ENCODE data around the gene GP9.

The GP9 gene

GRCh38 chr3:129060276-129061022 lies at the start of gene GP9:
Gene GP9 (plus strand): TSS chr3:129060779. CDS start chr3:129061740, 961 bp downstream.
- FAIRE-seq: no peak

- no peak for FAIRE-seq
Observed at GRCh38 chr3:129013491-129013891, 47.1 kb upstream of the GP9 start.

DNA sequence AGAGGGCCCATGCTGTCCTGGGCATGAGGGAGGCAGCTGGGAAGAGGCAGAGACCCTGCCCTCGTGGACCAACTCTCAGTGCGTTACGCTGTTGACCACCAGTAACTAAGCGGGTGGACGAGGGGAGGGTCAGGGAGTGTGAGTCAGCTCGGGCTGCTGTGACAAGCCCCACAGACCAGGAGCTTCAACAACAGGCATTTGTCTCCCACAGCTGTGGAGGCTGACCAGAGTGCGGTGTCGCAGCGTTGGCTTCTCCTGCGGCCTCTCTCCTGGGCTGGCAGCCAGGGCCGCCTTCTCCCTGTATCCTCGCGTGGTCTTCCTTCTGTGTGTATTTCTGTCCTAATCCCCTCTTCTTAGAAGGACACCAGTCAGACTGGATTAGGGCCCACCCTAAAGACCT lies 46.4 kb upstream of the GP9 start:
- no peak for FAIRE-seq

- FAIRE-seq: no peak
Observed at GRCh38 chr3:129014793-129015345, 45.7 kb upstream of the GP9 start.

DNA sequence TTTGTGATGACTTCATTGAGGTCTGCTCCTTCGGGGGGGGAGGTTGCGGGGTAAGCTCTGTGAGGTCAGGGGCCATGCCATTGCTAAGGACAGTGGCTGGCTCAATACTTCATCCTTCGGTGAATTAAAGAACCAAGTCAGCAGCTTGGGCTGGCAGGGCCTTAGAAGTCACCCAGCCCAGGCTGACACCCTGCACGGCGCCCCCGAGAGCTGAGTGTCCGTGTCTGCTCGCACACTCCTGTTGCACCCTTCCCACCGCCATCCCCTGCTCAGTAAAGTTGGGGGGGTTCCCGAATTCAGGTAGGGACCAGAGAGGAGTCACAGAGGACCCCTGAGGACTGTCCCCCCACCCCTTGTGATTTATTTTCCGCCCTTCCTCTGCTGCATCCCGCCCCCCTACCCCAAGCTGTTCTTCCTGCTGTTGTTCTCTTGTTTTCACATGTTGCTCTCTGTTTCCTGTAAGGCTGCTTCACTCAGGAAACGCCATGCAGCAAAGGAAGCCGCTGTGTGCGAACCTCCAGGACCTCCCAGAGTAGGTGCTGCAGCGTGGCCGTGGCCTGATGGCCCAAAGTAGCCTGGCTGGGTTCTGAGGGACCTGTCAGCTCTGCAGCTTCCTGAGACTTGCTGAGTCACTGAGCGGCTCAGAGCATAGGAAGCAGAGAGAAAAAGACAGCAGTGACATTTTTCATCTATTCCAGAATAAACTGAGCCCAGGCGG lies 45.0 kb upstream of the GP9 start:
- FAIRE-seq: no peak

- no peak for FAIRE-seq
Observed at GRCh38 chr3:129016356-129016719, 44.2 kb upstream of the GP9 start.

GRCh38 chr3:129016720-129017483 lies 43.7 kb upstream of the GP9 start:
- no peak for FAIRE-seq

- FAIRE-seq: no peak
Observed at GRCh38 chr3:129017484-129017899, 43.1 kb upstream of the GP9 start.

DNA sequence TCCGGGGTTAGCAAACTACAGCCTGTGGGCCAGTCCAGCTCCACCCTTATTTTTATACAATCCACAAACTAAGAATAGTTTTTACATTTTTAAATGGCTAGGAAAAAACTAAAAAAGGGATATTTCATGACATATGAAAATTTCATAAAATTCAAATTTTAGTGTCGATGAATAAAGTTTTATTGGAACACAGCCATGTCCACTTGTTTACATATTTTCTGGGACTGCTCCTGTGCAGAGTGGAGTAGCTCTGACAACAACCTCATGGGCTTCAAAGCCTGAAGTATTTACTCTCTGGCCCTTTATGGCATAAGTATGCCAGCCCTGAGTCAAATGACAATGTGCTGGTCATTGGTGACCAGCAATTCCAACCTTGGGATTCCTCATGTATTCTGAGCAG lies 42.3 kb upstream of the GP9 start:
- FAIRE-seq: no peak

- FAIRE-seq: no peak
Observed at GRCh38 chr3:129018751-129019150, 41.8 kb upstream of the GP9 start.

DNA sequence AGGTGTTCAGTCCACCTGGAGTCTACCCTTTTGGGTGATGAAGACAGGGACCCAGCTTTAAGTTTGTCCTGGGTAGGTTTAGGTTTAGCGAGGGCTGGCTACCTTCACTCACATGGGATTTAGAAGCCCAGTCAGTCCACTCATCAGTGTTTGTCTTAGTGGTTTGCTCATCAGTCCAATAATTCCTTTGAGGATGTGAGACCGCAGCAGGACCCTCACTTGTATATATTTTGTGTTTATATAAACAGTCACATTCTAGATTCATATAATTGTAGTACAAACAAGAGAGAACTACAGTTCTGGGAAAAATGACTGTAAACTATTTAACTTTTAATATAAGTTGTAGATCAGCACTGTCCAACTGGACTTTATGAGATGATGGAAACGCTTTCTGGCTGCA lies 41.3 kb upstream of the GP9 start:
- FAIRE-seq: no peak

DNA sequence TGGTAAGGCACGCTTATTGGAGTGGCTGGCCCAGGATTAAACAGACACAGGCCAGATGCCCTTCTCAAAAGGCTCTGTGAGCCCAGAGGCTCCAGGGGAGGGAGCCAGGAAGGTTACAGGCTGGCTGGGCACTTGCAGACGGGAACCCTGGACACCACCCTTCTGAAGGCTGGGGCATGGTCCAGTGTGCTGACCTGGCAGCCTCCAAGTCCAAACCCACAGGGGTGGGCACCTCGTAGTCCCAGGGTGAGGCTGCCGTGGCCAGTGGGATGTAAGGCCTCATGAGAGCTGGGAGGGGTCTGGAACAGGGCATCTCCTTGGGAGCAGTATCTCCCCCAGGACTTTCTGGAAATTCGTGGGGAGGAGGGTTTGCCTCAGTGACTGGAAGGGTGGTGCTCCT lies 39.9 kb upstream of the GP9 start:
- FAIRE-seq: no peak

DNA sequence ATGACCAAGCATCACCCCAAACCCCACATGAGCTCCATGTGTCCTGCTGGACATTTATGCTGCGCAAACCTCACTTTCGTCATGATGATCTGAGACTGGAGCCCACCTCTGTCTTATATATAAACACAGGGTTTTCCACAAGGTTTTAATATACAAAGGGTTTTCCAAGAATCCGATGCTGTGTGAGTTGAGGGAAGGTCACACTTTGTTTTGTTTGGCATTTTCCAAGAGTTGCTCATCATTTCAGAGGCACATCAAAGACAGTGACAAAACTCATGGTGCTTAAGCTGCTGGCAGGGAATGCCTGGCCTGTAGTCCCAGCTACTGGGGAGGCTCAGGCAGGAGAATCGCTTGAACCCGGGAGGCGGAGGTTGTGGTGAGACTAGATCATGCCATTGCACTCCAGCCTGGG lies 39.4 kb upstream of the GP9 start:
- FAIRE-seq: no peak

DNA sequence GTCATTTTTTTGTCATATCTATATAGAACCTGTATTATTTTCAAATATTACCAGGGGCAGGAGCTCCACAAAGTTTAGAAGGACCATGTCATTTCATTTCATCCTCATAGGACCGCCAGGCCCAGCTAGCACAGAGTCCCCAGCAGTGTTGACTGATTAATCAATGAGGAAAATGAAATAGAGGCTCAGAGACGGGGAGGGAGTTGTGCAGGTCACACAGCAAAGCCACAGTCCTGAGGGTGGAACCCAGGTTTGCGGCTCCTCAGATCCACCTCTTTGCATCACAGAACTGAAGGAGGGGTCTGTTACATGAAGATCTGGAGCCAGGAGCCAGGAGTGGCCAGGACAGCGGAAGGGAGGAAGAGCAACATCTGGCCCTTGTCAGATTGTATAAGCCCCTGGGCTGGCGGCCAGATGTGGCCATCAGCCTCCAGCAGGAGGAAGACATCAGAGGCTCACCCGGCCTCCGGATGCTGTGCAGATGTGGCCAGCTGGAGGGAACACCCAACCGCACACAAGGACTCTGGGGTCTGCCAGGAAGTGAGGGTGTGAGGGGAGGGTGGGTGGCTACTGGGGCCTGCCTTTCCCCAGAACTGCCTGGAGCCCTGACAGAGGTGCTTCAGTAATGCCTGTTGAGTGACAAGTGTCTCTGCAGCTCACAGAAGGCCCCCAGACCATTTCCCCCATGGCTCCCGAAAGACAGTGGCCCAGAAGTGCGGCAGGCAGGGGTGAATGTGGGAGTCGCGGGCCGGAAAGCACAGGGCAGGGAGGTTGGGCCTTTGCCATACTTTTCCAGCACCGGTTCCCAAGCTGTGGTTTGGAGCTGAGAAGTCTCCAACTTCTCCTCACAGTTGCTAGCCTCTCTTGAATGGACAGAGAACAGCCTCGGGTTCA lies 38.2 kb upstream of the GP9 start:
- FAIRE-seq: no peak

DNA sequence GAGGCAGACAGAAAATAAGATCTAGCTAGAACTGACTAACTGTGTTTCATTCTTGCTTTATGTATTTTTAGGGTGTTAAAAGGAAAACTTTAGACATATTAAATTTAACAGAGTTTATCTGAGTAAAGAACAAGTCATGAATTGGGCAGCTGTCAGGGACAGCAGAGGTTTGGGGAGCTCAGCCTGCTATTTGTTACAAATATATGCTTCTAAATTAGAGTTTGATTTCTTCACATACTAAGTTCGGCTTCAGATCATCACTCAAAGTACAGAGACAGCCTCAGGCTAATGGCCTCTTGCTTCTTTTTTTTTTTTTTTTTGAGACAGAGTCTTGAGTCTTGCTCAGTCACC lies 37.6 kb upstream of the GP9 start:
- no peak for FAIRE-seq

DNA sequence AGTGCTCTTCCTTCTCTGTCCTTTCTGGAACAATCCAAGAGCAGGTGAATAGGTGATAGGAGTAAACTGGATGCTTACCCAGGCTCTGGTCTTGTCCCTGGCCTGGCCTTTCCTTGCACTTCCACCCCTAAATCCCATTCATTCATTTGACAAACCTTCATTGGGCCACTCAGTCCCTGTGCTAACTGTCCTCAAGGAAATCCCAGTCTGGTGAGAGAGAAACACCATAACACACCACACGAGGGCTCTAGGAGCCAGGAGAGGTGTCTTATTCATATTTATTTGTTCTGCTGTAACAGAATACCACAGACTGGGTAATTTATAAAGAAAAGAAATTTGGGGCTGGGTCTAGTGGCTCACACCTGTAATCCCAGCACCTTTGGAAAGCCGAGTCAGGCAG lies 36.7 kb upstream of the GP9 start:
- FAIRE-seq: no peak

- FAIRE-seq: no peak
Observed at GRCh38 chr3:129025108-129025507, 35.5 kb upstream of the GP9 start.

GRCh38 chr3:129025691-129026435 lies 34.7 kb upstream of the GP9 start:
- FAIRE-seq: no peak

GRCh38 chr3:129026728-129027543 lies 33.6 kb upstream of the GP9 start:
- FAIRE-seq: no peak

DNA sequence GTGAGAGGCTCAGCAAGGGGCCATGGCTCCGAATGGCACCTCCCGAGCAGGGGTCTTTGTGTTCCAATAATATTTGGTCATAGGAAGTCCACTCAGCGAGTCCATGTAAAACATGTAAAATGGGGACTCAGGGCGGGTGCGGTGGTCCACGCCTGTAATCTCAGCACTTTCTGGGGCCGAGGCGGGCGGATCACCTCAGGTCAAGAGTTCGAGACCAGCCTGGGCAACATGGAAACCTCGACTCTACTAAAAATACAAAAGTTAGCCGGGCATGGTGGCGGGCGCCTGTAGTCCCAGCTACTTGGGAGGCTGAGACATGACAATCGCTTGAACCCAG lies 33.1 kb upstream of the GP9 start:
- FAIRE-seq: no peak

DNA sequence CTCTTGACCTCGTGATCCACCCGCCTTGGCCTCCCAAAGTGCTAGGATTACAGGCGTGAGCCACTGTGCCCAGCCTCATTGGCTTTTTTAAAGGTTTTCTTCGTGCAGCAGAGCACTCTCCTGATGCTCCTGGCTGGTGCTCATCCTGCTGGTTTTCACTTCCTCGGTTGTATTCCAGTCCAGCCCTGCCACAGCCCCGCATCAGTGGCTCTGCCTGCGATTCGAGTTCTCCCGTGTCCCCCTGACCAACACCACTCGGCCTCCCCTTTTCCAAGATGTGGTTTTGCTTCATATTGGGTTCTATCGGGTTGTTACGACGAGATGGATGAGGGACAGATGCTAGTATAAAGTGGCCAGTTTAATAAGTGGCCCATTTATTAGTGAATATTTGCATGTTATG lies 31.7 kb upstream of the GP9 start:
- FAIRE-seq: no peak
